ENCODE measurements around the gene PPP1R13L. TPM values are rescaled to one million over a fixed set of nuclear protein-coding genes. Genes with fewer than 3 reads are reported as not detected.

Gene PPP1R13L
- total RNA-seq, 1 experiment from 2014 or later: 1.5 TPM

GRCh38 chr19:45391871-45392665, 12.8 kb downstream of the PPP1R13L start:
- in situ Hi-C loops (cut with HindIII; ENCODE audit: low pct_unique_long_range_greater_than_20kb, low sequenced_read_pairs): no loop called here
- no peak for DNase-seq (ENCODE audit: low read depth, low spot score)

DNA sequence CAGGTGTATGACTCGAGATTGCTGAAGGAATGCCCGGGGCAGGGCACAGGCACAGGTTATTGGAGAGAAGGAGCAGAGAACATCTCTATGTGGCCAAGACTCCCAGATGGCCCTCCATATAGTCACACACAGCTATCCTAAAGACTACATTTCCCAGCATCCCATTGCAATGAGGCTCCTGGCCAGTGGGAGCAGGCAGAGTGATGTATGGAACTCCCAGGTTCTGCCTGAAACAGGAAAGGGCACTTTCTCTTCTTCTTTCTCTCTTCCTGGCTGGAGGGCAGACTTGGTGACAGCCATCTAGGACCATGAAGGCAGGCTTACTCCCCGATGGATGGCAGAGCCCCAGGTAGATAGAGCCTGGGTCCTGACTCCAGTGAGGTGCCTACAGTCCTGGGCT, 13.5 kb downstream of the PPP1R13L start:
- in situ Hi-C loops (cut with HindIII; ENCODE audit: low pct_unique_long_range_greater_than_20kb, low sequenced_read_pairs): no loop called here

GRCh38 chr19:45385392-45386221, 19.3 kb downstream of the PPP1R13L start:
- in situ Hi-C loops (cut with HindIII; ENCODE audit: low pct_unique_long_range_greater_than_20kb, low sequenced_read_pairs): no loop called here
- DNase-seq (ENCODE audit: low read depth, low spot score): no peak

More for the DNA sequence above, 13.5 kb downstream of the PPP1R13L start:
- peak; percentile 59 for DNase-seq (ENCODE audit: low read depth, low spot score)

- no peak for DNase-seq (ENCODE audit: low read depth, low spot score)
- in situ Hi-C loops (cut with HindIII; ENCODE audit: low pct_unique_long_range_greater_than_20kb, low sequenced_read_pairs): no loop called here
Observed at GRCh38 chr19:45382426-45382825, 22.4 kb downstream of the PPP1R13L start.

GRCh38 chr19:45380107-45380506, 24.8 kb downstream of the PPP1R13L start:
- in situ Hi-C loops (cut with HindIII; ENCODE audit: low pct_unique_long_range_greater_than_20kb, low sequenced_read_pairs): no loop called here
- no peak for DNase-seq (ENCODE audit: low read depth, low spot score)

- DNase-seq (ENCODE audit: low read depth, low spot score): peak; percentile 92
- in situ Hi-C loops (cut with HindIII; ENCODE audit: low pct_unique_long_range_greater_than_20kb, low sequenced_read_pairs): no loop called here
Observed at GRCh38 chr19:45376045-45376724, 28.7 kb downstream of the PPP1R13L start.

DNA sequence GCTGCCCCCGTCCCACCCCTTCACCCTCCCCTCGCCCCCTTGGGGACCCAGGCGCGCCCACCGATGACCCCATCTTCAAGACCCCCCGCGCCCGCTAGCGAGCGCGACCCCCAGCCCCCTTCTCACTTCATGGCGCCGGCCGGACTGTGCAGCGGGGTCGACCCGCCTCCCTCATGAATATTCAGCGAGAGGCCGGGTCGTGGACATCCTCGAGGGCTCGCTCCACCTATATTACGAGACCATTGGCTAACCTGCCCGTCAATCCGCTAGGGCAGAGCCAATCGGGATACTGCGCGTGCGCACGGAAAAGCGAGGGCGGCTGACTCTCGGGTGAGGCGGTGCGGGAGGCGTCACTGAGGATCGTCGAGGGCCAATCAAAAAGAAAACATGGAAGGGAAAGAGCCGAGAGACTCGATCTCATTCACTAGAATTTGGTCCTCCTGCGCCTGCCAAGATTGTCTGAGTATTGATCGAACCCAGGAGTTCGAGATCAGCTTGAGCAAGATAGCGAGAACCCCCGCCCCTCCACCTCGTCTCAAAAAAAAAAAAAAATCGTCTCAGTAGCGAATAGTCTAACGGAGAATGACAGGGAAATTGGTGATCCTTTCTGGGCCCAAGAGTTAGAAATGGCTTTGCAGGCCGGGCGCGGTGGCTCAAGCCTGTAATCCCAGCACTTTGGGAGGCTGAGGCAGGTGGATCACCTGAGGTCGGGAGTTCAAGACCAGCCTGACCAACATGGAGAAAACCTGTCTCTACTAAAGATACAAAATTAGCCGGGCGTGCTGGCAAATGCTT, 34.3 kb downstream of the PPP1R13L start, which contains the start of gene ERCC2:
Gene ERCC2, minus strand, starts transcription at position 164 of the 795 bp plus-strand sequence. Its CDS starts 33 bp downstream, at position 131.
- in situ Hi-C loops (cut with HindIII; ENCODE audit: low pct_unique_long_range_greater_than_20kb, low sequenced_read_pairs): no loop called here
- peak; percentile 97 for DNase-seq (ENCODE audit: low read depth, low spot score)

DNA sequence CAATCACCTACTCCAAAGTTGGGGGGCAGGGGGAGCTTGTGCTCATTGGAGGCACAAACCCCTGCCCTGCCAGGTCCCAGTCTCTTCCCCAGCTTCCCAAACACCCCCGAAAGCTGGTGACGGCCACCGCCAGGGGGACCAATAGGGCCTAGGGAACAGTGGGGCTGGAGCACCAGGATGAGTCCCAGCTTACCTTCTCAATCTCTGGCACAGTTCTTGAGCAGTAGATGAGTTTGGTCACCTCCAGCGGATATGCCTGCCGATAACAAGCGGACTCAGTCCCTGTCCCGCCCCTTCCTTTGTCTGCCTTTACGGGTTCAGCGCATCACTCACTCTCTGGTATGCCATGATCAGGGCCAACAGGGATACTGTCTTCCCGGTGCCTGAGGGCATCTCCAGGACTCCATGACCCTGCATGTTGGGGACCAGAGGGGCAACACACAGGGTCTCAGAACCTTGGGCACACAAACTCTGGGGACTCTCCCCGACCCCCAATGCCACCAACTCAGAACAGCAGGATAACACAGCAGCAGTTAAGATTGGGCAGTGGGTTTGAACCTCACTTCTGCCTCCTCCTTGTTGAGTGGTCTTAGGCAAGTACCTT, 36.0 kb downstream of the PPP1R13L start:
- no peak for DNase-seq (ENCODE audit: low read depth, low spot score)
- in situ Hi-C loops (cut with HindIII; ENCODE audit: low pct_unique_long_range_greater_than_20kb, low sequenced_read_pairs): no loop called here

GRCh38 chr19:45368127-45368526, 36.7 kb downstream of the PPP1R13L start:
- in situ Hi-C loops (cut with HindIII; ENCODE audit: low pct_unique_long_range_greater_than_20kb, low sequenced_read_pairs): no loop called here
- DNase-seq (ENCODE audit: low read depth, low spot score): no peak

DNA sequence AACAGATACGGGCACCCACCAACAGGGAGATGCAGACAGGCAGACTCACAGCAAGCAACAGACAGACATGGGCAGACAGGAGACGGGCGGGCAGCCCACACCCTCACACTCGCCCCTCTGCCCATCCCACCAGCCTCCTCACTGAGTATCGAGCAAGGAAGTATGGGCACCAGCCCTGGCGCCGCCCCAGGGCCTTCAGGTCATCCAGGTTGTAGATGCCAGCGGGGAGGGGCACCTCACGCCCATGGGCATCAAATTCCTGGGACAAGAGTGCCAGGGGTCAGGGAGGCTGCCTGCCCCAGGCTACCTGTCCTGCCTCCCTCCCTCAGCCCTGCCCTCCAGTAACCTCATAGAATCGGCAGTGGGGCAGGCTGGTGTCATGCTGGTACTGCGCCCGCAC, 40.2 kb downstream of the PPP1R13L start:
- DNase-seq (ENCODE audit: low read depth, low spot score): no peak
- in situ Hi-C loops (cut with HindIII; ENCODE audit: low pct_unique_long_range_greater_than_20kb, low sequenced_read_pairs): no loop called here

DNA sequence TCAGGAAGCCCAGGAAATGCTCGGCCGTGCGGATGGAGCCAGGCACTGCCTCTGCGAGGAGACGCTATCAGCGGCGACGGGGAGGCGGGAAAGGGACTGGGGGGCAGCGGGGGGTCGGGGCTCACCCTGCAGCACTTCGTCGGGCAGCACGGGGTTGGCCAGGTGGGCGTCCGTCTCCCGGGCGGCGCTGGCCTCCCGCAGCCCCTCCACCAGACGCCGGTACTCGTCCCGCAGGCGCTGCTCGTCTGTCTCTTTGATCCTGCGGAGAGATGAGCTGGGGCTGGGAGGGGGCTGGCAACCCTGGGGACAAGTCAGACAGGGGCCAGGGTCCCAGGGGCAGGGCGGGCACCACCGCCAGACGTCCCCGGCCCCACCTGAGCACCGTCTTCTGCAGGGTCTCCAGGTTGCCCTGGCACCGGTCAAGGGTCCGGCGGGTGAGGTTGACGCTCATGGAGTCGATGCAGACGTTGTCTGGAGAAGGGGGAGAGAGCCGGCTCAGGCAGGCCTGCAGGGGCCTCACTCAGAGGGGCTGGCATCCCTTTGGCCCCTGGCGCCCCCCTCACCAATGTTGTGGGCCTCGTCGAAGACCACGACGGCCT, 40.9 kb downstream of the PPP1R13L start:
- DNase-seq (ENCODE audit: low read depth, low spot score): no peak
- in situ Hi-C loops (cut with HindIII; ENCODE audit: low pct_unique_long_range_greater_than_20kb, low sequenced_read_pairs): no loop called here

GRCh38 chr19:45362291-45362690, 42.6 kb downstream of the PPP1R13L start:
- no peak for DNase-seq (ENCODE audit: low read depth, low spot score)
- in situ Hi-C loops (cut with HindIII; ENCODE audit: low pct_unique_long_range_greater_than_20kb, low sequenced_read_pairs): no loop called here

DNA sequence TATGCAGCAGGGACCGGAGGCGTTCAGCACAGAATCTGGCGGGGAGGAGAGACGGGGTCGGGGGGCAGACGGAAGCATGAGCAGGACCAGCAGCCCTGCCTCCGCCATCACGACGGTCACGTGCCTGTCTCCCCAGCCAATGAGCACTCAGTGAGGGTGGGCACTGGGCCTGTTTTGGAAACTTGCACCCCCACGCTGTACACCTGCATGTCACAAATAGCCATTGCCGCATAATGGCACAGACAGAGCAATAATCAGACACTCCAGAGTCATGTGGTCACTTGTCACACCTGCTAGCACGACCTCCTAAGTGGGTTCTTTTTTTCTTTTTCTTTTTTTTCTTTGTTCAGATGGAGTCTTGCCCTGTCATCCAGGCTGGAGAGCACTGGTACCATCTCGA, 43.3 kb downstream of the PPP1R13L start:
- in situ Hi-C loops (cut with HindIII; ENCODE audit: low pct_unique_long_range_greater_than_20kb, low sequenced_read_pairs): no loop called here
- no peak for DNase-seq (ENCODE audit: low read depth, low spot score)

- in situ Hi-C loops (cut with HindIII; ENCODE audit: low pct_unique_long_range_greater_than_20kb, low sequenced_read_pairs): no loop called here
- no peak for DNase-seq (ENCODE audit: low read depth, low spot score)
Observed at GRCh38 chr19:45358213-45358792, 46.6 kb downstream of the PPP1R13L start.

DNA sequence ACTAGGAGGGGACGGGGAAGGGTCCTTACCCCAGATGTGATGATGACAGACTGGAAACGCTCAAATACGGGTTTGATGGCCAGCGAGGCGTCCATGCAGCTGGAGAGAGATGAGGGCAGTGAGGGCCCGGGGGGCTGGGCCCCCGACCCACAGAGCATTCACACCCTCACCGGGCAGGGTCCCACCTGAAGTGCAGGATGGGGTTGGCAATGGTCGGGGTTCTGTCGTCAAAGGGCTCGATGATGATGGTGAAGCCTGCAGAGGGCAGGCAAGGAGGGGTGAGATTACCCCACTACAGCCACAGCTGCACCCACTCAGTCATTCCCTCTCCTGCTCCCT, 47.5 kb downstream of the PPP1R13L start:
- no peak for DNase-seq (ENCODE audit: low read depth, low spot score)
- in situ Hi-C loops (cut with HindIII; ENCODE audit: low pct_unique_long_range_greater_than_20kb, low sequenced_read_pairs): no loop called here

DNA sequence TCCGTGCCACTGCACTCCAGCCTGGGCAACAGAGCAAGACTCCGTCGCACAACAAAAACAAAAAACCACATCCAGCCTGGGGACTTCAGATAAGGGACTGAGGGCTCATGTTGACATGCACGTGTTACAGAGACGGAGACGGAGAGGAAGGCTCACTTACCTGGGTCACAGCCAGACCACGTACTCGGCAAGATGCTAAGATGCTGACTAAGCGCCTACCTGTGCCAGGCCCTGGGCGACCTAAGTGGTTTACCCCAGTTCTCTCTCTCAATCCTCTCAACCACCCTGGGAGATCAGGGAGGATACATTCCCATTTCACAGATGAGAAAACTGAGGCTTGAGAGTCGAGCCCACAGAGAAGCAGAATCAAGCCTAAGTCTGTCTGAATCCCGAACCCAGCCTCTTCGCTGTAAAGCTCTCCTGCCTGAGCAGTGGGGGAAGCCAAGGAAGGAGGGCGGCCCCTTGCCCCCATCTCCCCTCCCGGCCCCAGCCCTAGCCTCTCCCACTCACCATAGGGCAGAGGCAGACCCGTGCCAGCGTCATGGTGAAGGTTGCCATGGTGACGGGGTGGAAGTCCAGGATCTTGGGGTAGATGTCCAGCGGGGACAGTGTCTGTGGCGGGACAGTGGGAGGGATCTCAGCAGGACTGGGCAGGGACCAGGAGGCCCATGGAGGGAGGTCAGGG, 48.0 kb downstream of the PPP1R13L start:
- in situ Hi-C loops (cut with HindIII; ENCODE audit: low pct_unique_long_range_greater_than_20kb, low sequenced_read_pairs): no loop called here

More for the DNA sequence above, 48.0 kb downstream of the PPP1R13L start:
- DNase-seq (ENCODE audit: low read depth, low spot score): no peak

Data from SK-MEL-5 (cell line).